GM19324 (cell line): ENCODE data around the gene OSCP1.

Source experiments
- ATAC-seq: cut with Tn5 transposase; IDR thresholded peaks from one replicate; pipeline ENCODE4 v1.9.1; 2021; ENCODE audit warnings: mild to moderate bottlenecking, moderate library complexity; ENCODE audit not compliant: unreplicated experiment, low FRiP score

Gene OSCP1

DNA sequence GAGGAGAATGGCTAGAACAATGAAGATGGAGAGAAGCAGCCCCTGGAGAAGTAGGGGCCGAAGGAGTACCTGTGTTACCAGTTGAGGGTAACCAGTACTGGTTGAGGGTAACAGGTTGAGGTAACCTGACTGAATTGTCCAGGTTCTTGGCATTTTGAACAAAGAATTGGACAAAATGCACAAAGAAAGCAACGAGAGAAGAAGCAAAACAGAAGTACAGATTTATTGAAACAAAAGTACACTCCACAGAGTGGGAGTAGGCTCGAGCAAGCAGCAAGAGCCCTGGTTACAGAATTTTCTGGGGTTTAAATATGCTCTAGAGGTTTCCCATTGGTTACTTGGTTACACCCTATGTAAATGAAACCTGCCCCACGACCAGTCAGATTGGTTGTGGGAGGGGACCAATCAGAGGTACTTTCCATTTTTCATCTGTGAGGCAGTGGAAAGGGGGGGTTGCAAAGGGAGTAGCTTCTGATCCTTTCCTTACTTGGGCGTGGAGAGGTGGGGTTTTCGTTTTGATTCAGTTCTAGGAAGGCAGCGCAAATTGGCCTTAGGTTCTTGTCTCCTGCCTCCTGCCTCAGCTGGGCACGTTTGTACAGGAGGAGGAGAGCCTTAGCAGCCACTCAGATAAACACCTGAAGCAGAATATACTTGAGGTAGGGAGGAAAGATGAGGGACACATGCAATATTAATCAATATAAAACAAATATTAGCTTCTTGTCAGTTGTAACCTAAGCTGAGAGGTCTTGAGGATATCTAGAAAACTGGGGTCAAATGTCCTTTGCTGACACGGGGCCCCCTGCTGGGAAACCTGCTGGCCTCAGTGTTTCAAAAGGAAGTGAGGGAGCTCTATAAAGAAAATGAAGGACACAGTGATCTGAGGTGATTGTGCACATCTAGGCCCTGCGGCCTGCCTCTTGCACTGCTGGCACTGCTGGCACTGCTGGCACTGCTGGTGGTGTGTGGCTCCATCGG lies 38.3 kb downstream of the OSCP1 start:
- ATAC-seq = no peak

DNA sequence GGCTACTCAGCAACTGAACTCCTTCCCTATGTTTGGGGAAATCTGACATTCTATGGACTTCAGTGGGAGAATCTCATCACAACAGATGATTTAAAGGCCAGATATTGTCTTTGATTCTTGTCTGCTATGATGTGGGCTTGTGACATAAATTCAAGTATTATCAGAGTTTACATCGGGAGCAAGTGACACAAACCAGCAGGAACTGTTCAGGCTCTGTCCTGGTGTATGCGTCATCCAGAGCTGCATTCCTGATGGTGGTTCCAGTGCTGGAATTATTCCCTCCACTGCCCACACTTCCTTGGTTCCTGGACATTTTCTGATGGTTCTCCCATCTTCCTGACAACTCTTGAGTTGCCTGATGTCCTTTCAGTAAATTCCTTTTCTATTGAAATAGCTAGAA lies 41.8 kb downstream of the OSCP1 start:
- no peak for ATAC-seq

DNA sequence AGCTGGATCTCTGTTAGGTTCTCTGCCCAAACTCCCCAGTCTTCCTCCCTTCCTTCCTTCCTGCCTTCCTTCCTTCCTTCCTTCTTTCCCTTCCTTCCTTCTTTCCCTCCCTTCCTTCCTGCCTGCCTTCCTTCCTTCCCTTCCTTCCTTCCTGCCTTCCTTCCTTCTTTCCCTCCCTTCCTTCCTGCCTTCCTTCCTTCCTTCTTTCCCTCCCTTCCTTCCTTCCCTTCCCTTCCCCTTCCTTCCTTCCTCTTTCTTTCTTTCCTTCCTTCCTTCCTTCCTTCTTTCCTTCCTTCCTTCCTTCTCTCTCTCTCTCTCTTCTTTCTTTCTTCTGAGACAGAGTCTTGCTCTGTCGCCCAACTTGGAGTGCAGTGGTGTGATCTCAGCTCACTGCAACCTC lies 43.8 kb downstream of the OSCP1 start:
- ATAC-seq = no peak

DNA sequence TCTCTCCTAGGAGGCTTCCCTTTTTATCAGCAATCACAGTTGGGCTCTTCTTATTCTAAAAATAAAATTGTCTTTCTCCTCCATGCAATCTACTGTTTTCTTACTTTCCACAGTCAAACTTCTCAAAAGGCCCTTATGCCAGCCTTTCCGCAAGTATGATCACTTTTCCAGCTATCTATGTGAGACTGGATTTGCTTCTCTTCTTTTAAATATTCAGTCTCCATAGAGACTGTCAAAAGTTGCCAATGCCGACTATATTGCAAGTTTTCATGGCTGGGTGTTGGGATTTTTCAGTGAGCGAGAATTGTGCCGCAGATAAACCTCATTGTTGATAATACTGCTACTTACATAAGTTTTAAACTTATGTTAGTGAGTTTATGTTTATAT lies 47.8 kb downstream of the OSCP1 start:
- no peak for ATAC-seq

DNA sequence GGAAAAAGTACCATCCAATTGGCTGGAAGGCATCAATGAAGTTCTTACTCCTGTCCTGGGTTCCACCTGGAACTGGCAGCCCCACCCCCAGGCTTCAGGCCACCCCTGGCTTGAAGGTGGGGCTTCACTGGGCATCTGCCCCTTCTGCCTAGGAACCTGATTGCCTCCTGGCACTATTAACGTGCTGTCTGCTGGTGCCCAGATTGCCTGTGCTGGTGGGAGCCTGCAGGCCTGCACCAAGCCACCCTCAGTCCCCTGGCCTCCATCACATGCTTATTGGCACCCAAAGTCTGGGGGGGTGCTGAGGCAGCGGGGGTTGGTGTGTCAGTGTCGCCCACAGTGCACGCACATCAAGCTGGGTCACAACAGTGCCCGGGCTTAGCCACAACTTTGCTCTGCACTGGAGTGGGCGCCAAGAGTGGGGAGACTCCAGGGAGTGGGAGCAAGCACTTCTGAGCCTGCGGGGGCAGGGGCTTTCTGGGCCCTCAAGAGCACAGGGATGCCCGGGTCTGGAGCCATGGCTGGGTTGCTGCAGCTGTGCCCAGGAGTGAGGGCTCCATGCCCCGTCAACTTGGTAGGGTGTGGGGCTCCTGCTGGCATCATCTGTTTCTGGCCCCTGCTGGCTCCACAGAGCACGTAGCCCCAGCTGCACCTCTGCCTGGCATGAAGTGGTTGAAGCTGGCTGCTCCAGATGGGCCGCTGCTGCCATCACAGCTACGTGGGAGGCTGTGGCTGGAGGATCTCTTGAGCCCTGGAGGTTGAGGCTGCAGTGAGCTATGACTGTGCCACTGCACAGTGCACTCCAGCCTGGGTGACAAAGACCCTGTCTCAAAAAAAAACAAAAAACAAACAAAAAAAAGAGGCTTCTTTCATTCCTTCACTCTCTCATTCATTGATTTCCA lies 48.4 kb downstream of the OSCP1 start:
- no peak for ATAC-seq

DNA sequence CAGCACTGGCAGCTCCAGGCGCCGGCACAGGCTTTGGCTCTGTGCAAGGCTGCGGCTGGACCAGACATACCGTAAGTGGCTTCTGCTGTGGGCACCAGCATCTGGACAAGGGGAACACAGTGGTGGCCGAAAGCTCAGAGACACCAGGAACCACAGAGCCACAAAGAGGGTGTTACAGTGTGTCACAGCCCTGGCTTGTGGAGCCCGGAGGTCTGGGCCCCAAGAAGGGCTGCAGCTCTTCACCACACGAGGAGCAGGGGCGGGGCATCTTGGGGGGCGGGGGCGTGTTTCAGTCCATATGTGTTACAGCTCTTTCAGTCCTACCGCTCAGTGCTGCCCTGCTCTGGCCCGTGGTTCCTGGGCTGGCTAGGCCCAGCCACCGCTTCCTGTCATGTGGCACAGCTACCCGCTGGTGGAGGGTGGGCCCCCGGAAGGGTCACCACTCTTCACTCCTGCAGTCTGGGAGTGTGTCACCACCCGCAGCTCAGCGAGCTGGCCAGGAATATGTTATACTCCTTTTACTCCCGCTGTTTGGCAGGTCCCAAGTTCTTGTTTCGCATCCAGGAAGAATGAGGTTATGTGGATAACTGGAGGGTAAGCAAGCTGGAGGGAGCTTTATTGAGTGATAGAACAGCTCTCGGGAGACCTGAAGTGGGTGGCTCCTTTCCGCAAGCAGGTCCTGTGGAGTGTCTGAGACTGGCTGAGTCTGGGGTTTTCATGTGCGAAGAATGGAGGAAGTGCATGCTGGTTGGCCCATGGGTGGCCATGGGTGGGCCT lies 49.2 kb downstream of the OSCP1 start:
- no peak for ATAC-seq

DNA sequence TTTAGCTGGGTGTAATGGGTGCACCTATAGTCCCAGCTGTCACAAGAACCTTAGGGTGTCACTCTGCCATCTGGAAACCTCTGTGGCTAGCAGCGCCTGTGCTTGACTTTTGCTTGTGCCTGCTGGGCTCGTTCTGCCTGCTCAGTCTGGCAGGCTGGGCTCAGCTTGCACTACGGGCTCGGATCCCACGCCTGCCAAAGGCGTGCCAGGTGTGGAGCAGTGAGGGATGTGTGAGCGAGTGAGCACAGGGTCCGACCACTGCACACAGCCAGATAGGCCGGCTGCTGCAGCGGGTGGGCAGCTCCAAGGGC lies 49.8 kb downstream of the OSCP1 start:
- ATAC-seq = no peak

DNA sequence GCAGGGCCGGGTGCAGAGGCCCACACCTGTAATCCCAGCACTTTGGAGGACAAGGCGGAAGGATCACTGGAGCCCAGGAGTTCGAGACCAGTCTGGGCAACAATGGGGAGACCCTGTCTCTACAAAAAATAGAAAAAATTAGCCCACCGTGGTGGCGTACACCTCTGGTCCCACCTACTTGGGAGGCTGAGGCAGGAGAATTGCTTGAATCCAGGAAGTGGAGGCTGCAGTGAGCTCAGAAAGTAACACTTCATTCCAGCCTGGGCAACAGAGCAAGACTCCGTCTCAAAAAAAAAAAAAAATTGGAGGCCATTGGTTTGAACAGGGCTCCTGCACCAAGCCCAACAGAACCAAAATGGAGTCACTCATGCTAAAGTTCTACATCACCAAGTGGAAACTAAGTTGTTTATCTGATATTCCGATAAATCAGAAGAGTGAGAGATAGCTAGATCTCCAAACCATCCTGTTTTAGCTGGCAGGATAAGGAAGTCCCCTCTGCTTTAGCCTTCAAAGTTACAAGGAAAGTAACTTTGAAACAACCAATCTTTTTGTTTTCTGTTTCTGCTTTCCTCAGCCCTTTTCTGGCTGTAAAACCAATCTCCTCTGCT lies 51.8 kb downstream of the OSCP1 start:
- no peak for ATAC-seq

DNA sequence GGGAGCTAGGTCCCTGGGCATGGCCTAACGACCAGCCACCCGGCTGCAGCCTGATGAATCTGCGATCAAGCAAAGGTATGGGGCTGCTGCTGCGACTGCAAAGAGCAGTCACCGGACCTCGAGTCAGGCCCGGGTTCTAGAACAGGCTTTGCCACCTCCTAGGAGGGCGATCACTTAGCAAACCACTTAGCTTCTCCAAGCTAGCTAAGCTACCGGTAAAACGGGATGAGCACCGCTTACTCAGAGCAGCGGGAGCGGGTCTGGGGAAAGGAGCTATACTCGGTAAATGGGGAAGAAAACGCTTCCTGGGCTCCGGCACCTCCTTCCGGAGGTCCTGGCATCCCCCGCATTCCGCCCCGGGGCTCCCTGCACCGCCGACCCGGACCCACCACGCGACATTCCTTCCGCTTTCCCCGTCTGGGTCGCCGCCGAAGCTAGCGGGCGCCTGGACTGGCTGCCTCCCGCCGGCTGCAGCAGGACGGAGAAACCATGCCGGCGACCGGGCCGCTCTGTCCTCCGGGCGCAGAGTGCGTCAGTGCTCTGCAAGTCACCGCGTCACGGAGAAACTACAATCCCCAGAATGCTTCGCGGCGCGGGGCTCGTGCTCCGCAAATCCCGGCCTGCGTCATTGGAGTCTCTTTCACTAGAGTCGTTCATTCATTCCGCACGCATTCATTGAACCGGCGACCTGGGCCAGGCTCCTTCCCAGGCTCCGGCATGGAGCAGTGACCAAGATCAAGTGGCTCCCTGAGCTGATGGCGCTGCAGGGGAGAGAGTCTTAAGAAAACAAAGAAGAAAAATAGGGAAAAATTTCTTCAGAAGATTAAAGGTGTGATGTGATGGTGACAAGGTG lies 52.6 kb downstream of the OSCP1 start, which contains the start of gene LSM10:
Gene LSM10 (minus strand): TSS at position 531 of the 853 bp plus-strand sequence. CDS start 3,779 bp downstream, outside the sequence.
- ATAC-seq = peak; percentile 88

DNA sequence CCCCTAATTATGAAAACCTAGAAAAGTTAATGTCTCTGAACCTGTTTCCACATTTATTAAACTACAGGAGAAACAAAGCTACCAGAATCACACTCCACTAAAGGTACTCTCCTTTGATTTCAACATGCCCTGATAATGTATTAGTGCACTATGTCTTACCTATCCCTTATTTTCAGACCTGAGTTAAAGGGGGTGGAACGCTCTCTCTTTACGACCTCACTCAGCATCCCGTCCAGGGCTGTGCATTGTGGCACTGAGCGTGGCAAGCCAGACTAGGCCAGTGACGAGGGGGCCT lies 53.2 kb downstream of the OSCP1 start:
- ATAC-seq = no peak

DNA sequence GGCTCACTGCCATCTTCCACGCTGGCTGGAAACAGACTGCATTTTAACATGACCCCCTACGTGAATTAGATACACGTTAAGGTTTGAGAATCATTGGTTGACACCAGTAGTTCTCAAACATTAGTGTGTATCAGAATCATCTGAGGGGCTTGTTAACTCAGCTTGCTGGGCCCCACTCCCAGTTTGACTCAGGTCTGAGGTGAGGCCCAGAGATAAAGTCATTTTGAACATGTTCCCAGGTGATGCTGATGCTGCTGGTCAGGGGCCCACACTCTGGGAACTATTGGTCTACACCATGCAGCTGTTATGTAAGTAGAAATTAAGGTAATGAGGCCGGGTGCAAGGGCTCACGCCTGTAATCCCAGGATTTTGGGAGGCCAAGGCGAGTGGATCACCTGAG lies 53.9 kb downstream of the OSCP1 start:
- ATAC-seq = no peak

DNA sequence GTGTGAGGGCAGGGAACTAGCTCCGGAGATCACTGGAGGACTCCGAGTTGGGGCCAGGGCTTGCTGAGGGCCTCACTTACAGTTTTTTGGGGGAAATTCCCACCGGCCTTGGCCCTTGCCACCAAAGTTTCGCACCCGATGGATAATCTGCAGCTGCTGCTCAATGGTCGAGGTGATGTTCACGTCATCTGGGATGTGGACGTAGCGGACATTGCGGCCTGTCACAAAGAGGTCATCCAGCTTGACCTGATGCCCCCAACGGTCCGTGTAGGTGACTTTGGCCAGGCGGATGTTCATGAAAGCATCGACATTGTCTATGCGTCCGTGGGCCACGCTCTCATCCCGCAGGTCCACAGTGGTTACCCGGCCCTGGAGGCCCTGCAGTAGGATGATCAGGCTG lies 56.6 kb downstream of the OSCP1 start:
- no peak for ATAC-seq

DNA sequence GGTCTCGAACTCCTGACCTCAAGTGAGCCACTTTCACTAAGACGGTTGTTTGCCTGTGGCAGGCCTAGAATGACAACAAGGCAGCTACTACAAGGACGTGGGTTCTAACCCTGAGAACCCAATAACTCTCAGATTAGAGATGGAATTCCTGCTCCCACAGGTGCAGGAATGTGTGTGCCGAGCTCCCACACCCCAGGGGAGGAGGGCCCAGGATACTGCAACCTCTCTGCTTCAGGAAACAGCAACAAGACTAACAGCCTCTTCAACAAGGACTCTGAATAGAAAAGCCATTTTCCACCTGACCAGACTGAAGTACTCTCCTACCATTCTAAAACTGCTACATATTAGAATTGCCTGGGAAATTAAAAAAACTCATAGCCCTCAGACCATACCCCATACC lies 57.4 kb downstream of the OSCP1 start:
- ATAC-seq = no peak

DNA sequence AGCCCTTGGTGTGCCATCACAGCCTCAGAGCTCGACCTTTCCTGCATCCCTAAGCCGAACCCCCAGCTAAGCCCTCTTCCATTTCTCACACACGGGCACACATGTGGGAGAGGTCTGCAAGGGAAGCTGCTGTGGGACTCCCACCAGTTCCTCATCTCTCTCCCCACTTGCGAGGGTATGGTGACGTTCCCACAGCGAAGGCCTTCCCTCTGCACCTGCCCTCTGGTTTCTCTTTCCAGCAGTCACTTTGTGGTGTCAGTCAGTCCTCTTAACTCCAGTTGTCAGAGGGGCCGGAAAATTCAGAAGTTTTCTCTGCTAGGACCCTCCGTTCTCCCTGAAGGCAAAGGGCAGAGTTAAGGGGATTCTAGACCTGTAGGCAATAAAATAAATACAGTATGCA lies 59.0 kb downstream of the OSCP1 start:
- no peak for ATAC-seq

DNA sequence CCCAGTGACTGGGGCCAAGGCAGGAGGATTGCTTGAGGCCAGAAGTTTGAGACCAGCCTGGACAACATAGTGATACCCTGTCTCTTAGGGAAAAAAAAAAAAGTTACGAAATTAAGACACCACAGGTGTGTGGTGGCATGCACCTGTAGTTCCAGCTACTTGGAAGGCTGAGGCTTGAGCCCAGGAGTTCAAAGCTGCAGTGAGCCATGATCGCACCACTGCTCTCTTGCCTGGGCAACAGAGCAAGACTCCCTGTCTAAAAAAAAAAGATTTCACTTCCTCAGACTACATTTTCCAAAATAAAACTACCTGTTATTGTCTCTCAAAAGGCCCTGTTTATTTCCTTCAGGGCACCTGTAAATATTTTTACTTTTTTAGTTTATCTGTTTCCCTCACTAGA lies 59.8 kb downstream of the OSCP1 start:
- no peak for ATAC-seq

DNA sequence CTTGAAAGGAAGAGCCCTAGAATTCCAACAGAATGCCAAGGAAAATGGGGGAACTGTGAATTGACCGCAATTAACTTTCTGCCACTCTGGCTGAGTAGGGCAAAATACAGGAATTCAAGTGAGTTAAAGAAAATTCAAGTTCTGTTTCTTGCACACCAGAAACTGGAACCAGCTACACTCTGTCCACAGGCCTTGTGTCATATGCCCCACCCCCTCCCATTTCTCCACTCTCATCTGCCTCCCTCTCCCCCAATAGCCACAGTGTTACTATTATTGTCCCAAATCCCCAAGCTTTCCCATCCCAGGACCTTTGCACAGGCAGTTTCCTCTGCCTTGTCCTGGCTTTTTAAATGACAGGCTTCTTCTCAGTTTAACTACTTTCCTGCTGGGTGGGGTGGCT lies 60.3 kb downstream of the OSCP1 start:
- ATAC-seq = no peak

DNA sequence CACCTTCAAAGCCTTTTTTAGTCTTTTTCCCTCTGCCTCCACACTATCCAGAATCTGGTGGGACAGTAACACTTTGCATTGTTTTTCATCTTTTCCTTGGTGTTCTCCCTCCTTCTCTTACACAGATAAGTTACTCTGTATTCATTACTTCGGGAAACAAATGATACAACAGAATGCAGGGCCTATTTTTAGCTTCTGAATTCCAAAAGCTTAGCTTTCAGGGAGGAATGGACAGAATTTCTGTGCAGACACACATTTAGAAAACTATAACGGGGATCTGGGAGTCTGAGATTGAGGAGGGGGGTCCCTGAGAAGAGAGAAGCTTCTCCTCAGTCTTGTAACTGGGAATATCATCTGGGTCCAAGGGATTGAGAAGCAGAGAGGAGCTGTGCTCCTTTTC lies 61.0 kb downstream of the OSCP1 start:
- no peak for ATAC-seq

DNA sequence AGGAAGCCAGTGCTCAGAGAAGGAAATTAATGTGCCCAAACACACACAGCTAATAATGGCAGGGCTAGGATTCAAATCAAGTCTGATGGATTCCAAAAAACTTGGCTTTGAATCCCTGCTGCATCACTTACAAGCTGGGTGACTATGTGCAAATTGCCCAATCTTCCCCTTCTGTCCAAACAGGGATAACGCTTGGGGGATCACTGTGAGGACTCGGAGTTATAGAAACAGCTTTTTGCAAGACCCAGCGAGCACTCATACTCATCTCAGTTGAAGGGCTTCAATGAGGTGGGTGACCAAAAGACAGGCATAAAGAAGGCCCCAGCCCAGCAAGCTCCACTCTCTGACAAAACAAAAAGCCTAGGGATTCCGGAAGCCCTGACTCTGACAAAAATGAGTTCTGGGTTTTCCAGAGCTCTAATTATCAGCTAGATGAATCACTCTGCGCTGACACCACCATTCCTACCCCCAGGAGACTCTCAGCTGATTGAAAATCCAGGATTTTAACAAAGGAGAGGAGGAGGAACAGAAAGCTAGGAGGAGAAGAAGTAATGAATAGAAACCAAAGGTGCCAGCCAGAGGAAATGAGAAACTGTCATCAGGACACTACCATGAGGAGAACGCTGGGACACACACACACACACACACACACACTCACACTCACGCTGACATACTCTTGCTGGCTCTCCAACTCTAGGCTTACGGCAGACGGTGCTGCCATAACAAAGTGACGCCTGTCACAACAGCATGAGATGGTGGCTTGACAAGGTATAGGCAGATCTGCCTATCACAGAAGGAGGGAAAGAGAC lies 62.9 kb downstream of the OSCP1 start:
- no peak for ATAC-seq
